ENCODE data around the gene SH3BP4.

Gene SH3BP4

GRCh38 chr2:235037604-235038166, 85.9 kb downstream of the SH3BP4 start:
- H3K36me3 ChIP-seq (ENCODE audit: low read length) = no peaks in the 10 kb centered on the region
- H3F3A ChIP-seq (ENCODE audit: insufficient read depth) = no peaks in the 10 kb centered on the region
- H3K9ac ChIP-seq (ENCODE audit: low read length) = no peak overlapping the region
- no peak overlapping the region for H3K4me2 ChIP-seq (ENCODE audit: low read depth, low read length, poor library complexity, severe bottlenecking)
- no peak overlapping the region for H3K27ac ChIP-seq (ENCODE audit: low read depth, low read length)
- H3K9me2 ChIP-seq (replicated peaks; ENCODE audit: insufficient read depth, low read length) = no peaks in the 10 kb centered on the region
- no peaks in the 10 kb centered on the region for H4K20me1 ChIP-seq (ENCODE audit: low read depth, low read length)
- H3K4me3 ChIP-seq (ENCODE audit: insufficient read depth, low read length, poor library complexity, severe bottlenecking) = no peak overlapping the region
- H3K9me3 ChIP-seq (ENCODE audit: insufficient read depth, low read length) = no peaks in the 10 kb centered on the region
- TF ChIP-seq EZH2phosphoT487 (conservative IDR thresholded peaks at IDR 0.05; ENCODE audit: low read length) = no peak
- TF ChIP-seq CTCF (IDR thresholded peaks at IDR 0.05; ENCODE audit: insufficient read depth, low read length, poor library complexity, severe bottlenecking) = no peak
- H3K27me3 ChIP-seq (ENCODE audit: low read length) = no peaks in the 10 kb centered on the region
- H3K79me2 ChIP-seq (ENCODE audit: insufficient read depth, low read length) = no peaks in the 10 kb centered on the region
- H2AFZ ChIP-seq (ENCODE audit: low read depth, low read length, severe bottlenecking) = no peak overlapping the region

GRCh38 chr2:235041221-235041917, 89.6 kb downstream of the SH3BP4 start:
- Histone ChIP-seq H3K79me2 (ENCODE audit: insufficient read depth, low read length) (no peaks in the 10 kb centered on the region), H2AFZ (ENCODE audit: low read depth, low read length, severe bottlenecking) (no peak overlapping the region), H3K27ac (ENCODE audit: low read depth, low read length) (no peak overlapping the region), H3F3A (ENCODE audit: insufficient read depth) (no peaks in the 10 kb centered on the region), H3K36me3 (ENCODE audit: low read length) (no peaks in the 10 kb centered on the region), H3K27me3 (ENCODE audit: low read length) (no peaks in the 10 kb centered on the region), H3K9me3 (ENCODE audit: insufficient read depth, low read length) (no peaks in the 10 kb centered on the region), H3K4me2 (ENCODE audit: low read depth, low read length, poor library complexity, severe bottlenecking) (no peak overlapping the region), H3K9ac (ENCODE audit: low read length) (no peak overlapping the region), H3K4me3 (ENCODE audit: insufficient read depth, low read length, poor library complexity, severe bottlenecking) (no peak overlapping the region), H3K9me2 (replicated peaks; ENCODE audit: insufficient read depth, low read length) (no peaks in the 10 kb centered on the region), H4K20me1 (ENCODE audit: low read depth, low read length) (no peaks in the 10 kb centered on the region)
- TF ChIP-seq CTCF (IDR thresholded peaks at IDR 0.05; ENCODE audit: insufficient read depth, low read length, poor library complexity, severe bottlenecking) (no peak), EZH2phosphoT487 (conservative IDR thresholded peaks at IDR 0.05; ENCODE audit: low read length) (no peak)

GRCh38 chr2:235041918-235042575, 90.2 kb downstream of the SH3BP4 start:
- Histone ChIP-seq H4K20me1 (ENCODE audit: low read depth, low read length) (no peaks in the 10 kb centered on the region), H3K4me2 (ENCODE audit: low read depth, low read length, poor library complexity, severe bottlenecking) (no peak overlapping the region), H3K9ac (ENCODE audit: low read length) (no peak overlapping the region), H3F3A (ENCODE audit: insufficient read depth) (no peaks in the 10 kb centered on the region), H3K36me3 (ENCODE audit: low read length) (no peaks in the 10 kb centered on the region), H3K27me3 (ENCODE audit: low read length) (no peaks in the 10 kb centered on the region), H3K9me2 (replicated peaks; ENCODE audit: insufficient read depth, low read length) (no peaks in the 10 kb centered on the region), H3K9me3 (ENCODE audit: insufficient read depth, low read length) (no peaks in the 10 kb centered on the region), H2AFZ (ENCODE audit: low read depth, low read length, severe bottlenecking) (no peak overlapping the region), H3K4me3 (ENCODE audit: insufficient read depth, low read length, poor library complexity, severe bottlenecking) (no peak overlapping the region), H3K79me2 (ENCODE audit: insufficient read depth, low read length) (no peaks in the 10 kb centered on the region), H3K27ac (ENCODE audit: low read depth, low read length) (no peak overlapping the region)
- no peak for TF ChIP-seq CTCF (IDR thresholded peaks at IDR 0.05; ENCODE audit: insufficient read depth, low read length, poor library complexity, severe bottlenecking)
- TF ChIP-seq EZH2phosphoT487 (conservative IDR thresholded peaks at IDR 0.05; ENCODE audit: low read length) = no peak

All from SU-DHL-6 (cell line).